Glomerular visceral epithelial cell (primary cell): ENCODE data around the gene LYVE1.

Source experiments
- DNase-seq: peaks from one replicate; pipeline ENCODE4 v3.0.0-alpha.2; 2016; ENCODE audit errors: extremely low spot score

The LYVE1 gene

GRCh38 chr11:10558288-10558687 lies 10.2 kb downstream of the LYVE1 start:
- DNase-seq, result no peak

- no peak for DNase-seq
Observed at GRCh38 chr11:10556590-10556989, 11.9 kb downstream of the LYVE1 start.

GRCh38 chr11:10551845-10552352 lies 16.6 kb downstream of the LYVE1 start:
- no peak for DNase-seq

DNA sequence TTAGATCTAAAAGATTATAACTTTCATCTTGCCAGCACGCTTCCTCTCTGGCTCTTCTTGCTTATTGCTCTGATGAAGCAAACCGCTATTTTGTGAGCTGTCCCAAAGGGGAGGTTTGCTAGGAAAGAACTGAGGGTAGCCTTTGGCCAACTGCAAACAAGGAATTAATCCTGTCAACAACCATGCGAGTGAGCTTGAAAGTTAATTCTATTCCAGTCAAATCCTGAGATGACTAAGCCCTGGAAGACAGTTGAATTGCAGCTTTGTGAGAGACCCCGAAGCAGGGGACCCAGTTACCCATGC lies 17.2 kb downstream of the LYVE1 start:
- DNase-seq, result no peak

GRCh38 chr11:10550503-10551289 lies 17.8 kb downstream of the LYVE1 start:
- DNase-seq, result no peak

DNA sequence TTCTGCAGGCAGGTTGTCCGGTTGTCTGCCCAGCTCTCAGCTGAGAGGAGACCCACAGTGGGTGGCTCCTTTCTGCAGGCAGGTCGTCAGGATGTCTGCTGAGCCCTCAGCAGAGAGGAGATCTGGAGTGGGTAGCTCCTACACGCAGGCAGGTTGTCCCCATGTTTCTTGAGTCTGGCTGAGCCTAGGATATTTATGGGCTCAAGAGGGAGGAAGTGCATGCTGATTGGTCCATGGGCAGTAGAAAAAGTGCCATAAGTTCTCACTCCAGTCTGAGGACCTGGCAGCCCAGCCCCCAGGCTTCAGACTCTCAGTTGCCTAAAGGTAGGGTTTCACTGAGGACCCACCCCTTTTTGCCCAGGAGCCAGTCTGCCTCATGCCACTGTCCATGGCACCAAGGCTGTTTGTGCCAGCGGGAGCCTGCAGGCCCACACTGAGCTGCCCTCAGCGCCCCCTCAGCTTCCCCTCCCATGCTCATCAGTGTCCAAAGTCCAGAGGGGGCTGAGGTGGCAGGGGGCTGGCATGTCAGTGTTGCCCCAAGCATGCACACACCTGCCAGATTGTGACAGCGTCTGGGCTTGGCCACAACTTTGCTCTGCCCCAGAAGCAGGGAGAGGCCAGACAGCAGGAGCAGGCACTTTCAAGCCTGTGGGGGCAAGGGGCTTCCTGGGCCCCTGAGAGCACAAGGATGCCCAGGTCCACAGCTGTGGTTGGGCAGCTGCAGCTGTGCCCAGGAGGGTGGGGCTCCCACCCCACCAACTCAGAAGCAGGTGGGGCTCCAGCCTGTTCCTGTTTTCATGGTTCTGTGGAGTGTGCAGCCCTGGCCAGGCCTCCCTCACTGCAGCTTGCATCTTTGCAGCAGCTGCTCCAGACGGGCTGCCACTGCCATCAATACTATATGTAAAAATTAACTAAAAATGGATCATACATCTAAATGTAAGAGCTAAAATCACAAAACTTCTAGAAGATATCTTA lies 23.7 kb downstream of the LYVE1 start:
- no peak for DNase-seq

DNA sequence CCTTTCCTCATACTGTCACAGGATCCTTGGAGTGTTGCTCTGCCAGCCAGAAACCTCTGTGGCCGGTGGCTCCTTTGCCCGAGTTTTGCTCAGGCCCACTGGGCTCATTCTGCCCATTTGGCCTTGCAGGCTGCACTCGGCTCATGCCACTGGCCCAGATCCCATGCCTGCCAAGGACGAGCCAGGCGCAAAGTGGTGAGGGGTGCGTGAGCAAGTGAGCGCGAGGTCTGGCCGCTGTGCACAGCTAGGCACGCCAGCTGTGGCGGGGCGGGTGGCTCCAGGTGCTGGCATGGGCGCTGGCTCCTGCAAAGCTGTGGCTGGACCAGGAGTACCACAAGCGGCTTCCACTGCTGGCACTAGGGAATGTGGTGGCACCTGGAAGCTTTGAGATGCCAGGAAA lies 24.7 kb downstream of the LYVE1 start:
- DNase-seq, result no peak

DNA sequence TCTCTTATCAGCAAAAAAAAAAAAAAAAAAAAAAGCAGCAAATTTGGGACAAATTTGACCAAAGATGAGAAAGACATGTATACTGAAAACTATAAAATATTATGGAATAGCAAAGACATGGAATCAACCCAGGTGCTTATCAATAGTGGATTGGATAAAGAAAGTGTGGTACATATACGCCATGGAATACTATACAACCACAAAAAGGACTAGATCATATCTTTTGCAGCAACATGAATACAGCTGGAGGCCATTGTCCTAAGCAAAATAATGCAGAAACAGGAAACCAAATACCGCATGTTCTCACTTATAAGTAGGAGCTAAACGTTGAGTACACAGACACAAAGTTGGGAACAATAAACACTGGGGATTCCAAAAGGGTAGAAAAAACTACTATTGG lies 25.7 kb downstream of the LYVE1 start:
- no peak for DNase-seq

DNA sequence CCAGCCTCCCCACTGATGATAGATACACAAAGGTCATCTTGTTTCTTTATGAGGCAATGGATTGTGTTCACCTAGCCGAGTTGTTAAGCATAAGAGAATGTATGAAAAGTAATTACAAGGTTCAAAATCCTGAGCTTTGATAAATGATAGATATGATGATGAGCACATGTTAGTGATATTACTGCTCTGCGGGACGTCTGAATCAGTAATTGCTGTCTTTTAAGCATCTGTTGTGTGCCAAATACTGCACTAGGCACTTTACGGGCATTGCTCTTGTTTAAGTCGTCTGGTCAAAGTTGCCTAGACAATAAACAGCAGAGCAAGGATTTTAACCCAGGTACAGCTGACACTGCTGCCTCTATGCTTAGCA lies 26.9 kb downstream of the LYVE1 start:
- DNase-seq, result no peak

- DNase-seq, result peak; percentile 91
Observed at GRCh38 chr11:10540915-10541560, 27.4 kb downstream of the LYVE1 start, which contains the start of gene RNF141. RNF141 (minus strand) TSS chr11:10541187; CDS start chr11:10534158, 7,029 bp downstream.

- peak; percentile 36 for DNase-seq
Observed at GRCh38 chr11:10540546-10540914, 27.9 kb downstream of the LYVE1 start.

DNA sequence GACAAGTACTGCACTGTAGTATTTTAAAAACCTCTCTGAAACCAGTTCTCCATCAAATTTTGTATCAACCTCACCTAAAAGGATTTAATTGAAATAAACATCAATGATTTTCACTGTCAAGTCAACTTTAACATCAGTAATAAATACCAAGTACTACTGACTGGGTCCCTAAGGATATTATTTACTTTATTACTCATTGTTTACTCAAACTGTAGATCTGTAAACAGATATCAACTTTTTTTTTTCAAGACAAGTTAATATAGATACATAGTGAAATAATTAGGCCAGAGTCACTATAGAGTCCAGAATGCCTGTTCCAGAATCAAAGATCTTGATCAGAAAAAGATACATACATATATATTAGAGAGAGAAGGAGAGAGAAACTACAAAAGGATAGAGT lies 29.1 kb downstream of the LYVE1 start:
- DNase-seq, result no peak

GRCh38 chr11:10538924-10539323 lies 29.5 kb downstream of the LYVE1 start:
- no peak for DNase-seq

DNA sequence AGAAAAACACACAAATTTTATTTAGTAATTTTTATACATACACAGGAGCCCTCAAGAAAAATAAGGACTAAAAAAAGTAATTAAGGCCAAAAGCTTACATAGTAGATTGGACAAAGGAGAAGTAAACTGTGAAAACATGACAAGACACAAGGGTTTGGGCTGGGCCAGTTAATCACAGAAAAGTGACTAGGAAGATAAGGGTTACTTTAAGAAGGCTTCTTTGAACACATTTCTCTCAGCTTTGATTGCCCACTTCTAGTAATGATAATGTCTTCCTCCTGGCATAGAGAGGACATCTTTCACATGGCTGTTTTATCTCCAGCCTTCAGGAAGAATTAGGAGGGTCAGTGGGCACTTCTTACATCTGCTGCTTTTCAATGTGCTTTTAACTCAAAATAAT lies 30.9 kb downstream of the LYVE1 start:
- DNase-seq, result no peak

DNA sequence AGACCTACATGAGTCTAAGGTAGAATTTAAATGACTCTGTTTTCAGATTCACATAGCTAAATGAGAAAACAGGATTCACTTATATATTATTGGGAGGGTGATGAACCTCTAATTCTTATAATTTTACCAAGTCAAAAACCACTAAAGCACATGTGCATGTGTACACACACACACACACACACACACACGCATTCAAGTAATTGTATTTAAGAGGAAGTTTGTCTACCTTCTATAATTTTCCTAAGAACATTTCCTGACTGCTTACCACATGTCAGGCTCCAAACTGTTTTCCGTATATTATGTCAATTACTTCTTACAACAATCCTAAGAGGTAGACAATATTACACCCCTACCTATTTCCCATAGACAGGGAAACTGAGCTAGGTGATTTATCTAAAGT lies 34.1 kb downstream of the LYVE1 start:
- no peak for DNase-seq

GRCh38 chr11:10533323-10533722 lies 35.1 kb downstream of the LYVE1 start:
- no peak for DNase-seq

- DNase-seq, result no peak
Observed at GRCh38 chr11:10532526-10532925, 35.9 kb downstream of the LYVE1 start.

DNA sequence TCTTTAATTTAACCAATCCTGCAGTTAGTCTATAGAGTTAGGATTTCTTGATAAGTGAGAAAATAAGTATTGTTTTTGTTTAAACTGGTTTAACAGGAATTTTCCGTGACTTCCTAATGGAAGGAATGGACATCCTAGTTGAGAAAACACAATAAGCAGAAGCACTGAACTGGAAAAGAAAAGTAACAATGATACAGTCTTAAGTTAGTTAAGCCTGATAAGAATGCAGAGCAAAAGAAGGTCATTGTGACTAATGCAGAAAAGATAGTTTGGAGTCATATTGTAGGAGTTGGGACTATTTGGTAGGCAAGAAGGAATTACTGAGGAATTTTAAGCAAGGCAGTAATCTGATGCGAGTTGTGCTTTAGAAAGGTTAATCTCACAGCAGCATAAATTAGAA lies 39.2 kb downstream of the LYVE1 start:
- no peak for DNase-seq

DNA sequence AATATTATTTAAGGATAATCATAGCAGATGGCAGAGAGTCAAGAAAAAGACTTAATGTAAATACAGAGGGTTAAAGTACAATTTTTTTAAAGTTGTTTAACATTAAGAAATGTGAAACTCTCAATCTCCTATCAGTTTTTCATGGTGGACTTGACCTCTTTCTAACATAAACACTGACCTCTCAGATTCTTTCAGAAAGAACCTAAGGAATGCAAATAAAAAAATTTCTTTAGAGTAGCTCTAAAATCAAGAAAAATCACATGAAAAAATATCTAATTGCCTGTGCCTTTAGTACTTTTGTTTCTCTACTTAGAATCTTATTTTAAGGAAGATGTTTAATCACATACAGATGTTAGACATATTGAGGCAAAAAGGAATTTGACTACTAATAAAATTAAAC lies 40.3 kb downstream of the LYVE1 start:
- no peak for DNase-seq

DNA sequence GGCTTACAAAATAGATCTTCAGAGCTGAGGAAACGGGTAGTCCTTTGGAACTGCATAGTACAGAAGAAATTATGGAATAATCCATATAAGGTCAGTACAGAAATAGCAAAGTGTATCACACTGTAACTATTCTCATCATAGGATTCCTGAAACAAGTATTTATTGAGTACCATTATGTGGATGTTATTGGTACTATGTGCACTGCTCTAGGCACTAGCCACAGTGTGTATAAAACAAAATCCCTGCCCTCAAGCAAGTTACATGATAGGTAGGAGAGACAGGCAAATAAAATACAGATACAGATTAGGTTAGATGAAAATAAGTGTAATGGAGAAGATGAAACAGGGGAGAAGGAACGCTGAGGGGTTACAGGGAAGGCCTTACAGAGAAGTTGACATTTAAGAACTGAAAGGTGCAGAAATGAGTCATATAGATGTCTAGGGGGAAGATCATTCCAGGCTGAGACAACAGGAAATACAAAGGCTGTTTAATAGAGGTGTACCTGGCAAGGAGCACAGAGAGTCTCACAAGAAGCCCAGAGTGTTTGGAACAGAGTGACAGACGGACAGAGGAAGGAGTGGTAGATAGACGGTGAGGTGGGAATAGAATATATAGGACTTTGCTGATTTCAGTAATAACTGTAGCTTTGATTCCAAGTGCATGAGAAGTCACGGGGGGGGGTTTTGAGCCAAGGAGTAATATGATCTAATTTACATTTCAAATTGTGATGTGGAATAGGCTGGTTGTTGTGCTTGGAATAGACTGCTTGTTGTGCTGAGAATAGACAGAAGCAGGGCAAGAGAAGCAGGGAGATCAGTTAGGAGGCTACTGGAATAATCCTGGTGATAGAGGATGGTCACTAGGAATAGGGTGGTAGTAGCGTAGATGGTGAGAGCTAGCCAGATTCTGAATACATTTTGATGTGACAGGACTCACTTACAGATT lies 41.2 kb downstream of the LYVE1 start:
- DNase-seq, result no peak

DNA sequence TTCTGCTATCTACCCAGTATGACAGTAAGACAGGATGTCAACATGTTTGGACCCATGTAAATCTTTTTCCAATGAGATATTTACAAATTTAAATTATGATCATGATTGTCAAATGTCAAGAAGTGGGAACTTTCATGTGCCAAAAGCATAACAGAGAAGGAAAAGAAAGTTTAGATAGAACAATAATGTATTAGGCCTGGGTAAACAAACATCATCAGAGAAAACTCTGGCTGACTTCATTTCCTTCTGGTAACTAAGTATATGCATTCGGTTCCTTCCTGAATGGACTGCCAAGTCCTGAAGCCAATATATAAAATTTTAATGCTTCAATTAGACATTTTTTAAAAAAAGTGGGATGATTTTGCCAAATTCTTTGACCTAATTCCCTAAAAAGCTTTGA lies 44.0 kb downstream of the LYVE1 start:
- DNase-seq, result no peak
